Measurements from ENCODE around the gene SLC16A10.
"Not testable (repeated sequence)": the region's sequence is repeated elsewhere in the genome, so short reads cannot be mapped to it uniquely, and the experiment has no call there.

SLC16A10 gene

DNA sequence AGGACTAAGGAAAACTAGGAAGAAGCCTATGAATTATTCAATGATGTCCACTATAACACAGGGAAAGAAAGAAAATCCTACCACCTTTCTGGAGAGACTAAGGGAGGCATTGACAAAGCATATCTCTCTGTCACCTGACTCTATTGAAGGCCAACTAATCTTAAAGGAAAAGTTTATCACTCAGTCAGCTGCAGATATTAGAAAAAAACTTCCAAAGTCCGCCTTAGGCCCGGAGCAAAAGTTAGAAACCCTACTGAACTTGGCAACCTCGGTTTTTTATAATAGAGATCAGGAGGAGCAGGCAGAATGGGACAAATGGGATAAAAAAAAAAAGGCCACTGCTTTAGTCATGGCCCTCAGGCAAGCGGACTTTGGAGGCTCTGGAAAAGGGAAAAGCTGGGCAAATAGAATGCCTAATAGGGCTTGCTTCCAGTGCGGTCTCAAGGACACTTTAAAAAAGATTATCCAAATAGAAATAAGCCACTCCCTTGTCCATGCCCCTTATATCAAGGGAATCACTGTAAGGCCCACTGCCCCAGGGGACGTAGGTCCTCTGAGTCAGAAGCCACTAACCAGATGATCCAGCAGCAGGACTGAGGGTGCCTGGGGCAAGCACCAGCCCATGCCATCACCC lies 47.0 kb downstream of the SLC16A10 start:
- not testable (repeated sequence) for DNase-seq

DNA sequence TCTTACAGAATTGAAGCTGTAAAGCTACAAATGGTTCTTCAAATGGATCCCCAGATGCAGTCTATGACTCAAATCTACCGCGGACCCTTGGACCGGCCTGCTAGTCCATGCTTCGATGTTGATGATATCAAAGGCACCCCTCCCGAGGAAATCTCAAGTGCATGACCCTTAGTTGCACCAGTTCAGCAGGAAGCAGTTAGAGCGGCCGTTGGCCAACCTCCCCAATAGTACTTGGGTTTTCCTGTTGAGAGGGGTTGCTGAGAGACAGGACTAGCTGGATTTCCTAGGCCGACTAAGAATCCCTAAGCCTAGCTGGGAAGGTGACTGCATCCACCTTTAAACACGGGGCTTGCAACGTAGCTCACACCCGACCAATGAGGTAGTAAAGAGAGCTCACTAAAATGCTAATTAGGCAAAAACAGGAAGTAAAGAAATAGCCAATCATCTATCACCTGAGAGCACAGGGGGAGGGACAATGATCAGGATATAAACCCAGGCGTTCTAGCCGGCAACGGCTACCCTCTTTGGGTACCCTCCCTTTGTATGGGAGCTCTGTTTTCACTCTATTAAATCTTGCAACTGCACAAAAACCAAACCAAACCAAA lies 50.3 kb downstream of the SLC16A10 start:
- not testable (repeated sequence) for DNase-seq

DNA sequence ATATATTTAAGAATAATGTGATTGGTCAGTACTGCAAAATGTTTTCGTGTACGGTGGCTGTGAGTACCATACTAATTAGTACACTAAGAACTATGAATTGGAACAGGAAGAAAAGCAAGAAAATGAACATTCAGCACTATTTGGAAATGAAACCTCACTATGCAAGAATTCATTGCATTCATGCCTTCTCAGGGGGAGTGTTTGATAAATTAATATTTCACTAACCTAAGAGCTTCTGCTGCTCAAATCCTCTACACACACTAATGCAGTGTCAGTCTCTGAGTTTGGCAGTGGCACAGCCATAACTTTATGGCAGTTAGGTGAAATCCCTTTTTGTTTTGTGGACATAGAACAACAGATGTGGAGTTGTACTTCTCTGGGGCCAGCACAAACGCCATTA lies 60.1 kb downstream of the SLC16A10 start:
- DNase-seq: no peak

DNA sequence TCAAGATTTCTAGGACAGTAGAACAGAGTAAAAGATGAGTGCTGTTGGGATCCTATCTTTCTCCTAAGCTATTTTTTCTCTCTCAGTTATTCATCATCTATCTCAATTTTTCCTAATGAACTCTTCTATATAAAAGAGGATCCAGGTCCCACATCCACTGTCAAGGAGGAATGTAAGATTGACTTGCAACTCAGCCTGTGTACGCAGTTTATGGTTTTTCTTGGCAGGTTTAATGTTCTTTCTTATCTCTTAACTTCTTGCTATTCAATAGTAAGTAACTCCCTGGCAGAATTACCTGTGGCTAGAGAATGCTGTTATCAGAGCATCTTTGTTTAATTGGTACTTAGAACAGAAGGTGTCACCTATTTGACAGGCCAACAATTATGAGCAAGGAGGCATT lies 60.8 kb downstream of the SLC16A10 start:
- no peak for DNase-seq

DNA sequence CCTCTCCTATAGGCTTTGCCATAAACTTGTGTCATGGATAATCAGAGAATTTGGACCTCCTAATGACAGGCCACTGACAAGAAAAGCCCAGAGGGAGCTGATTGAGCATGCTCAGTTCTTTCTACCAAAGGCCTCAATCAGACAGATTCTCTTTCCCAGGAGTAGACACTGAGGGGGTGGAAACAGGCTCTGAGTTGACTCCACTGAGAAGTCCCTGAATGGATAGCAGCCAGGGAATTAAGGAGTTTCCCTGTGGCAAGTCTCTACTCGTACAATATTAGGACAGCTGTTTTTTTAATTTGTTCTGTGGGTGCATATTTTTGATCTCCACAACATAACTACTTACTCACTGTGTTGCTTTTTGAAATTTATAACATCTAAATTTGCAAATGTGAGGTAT lies 63.3 kb downstream of the SLC16A10 start:
- DNase-seq: no peak

DNA sequence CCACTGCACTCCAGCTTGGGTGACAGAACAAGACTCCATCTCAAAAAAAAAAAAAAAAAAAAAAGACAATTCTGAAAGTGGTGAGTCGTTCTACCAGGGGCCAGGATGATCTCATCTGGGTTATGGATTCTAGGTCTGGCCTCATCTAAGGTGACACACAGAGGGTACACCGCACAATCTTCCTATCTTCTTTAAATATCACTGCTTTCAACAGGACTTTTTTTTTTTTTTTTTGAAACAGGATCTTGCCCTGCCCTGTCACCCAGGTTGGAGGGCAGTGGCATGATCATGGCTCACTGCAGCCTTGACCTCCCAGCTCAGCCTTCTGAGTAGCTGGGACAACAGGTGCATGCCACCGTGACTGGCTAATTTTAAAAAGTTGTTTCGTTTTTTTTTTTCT lies 67.7 kb downstream of the SLC16A10 start:
- no peak for DNase-seq

DNA sequence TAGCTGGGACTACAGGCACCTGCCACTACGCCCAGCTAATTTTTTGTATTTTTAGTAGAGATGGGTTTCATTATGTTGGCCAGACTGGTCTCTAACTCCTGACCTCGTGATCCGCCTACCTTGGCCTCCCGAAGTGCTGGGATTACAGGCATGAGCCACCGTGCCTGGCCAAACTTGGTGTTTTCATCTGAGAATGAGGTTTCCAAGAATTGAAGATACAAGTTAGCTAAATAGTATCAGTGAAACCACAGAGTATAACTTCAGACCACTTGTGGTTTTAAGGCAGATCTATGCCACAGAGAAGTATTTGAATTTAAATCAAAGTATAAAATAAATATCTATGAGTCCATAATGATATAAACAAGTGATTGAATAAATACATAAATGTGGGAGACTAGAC lies 70.1 kb downstream of the SLC16A10 start:
- DNase-seq: no peak

DNA sequence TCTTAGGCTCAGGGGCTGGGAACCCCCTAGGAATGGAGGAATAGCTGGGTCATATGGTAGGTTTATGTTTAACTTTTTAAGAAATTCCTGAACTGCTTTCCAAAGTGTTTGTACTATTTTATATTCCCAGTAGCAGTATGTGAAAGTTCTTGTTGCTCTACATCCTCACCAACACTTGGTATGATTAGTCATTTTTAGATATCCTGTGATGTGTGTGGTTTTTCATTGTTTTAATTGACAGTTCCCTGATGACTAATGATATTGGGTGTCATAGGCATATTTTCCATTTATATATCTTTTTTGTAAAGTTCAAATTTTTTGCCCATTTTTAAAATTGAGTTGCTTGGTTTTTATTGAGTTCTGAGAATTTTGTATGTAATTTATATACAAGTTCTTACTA lies 72.3 kb downstream of the SLC16A10 start:
- no peak for DNase-seq

DNA sequence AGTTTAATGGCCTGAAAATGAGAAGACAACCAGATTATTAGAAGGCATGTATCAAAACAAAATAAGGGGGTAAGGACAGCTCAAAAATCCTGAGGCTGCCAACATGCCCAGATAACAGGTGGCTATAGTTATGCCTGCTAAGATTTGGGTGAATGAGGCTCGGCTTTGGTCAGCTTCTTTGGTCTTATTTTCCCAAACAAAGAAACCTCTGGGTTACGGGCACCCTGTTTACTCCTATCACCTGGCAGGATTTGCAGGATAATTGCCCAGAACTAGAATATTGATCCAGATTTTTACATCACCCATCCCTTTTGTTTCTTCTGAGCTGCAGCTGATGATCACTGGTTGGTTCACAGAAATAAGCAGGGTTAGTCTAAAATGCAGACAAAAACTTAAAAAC lies 74.3 kb downstream of the SLC16A10 start:
- no peak for DNase-seq

DNA sequence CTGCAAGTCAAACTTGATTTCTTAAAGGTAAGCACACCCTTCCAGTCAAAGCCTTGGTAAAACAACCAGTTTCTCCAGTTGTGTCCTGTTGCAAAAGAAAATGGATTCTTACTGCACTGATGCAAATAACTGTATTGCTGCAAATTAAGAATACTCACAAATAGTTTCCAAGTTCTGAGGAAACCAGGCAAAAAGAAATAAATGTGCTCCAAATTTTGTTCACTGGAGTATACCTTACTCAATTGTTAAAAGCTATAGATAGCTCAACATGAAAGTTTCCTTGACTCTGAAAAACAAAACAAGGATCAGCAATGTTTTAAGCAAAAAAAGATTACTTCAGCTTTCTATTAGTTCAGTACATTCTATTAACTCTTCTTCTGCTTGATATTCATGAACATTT lies 75.2 kb downstream of the SLC16A10 start:
- no peak for DNase-seq

DNA sequence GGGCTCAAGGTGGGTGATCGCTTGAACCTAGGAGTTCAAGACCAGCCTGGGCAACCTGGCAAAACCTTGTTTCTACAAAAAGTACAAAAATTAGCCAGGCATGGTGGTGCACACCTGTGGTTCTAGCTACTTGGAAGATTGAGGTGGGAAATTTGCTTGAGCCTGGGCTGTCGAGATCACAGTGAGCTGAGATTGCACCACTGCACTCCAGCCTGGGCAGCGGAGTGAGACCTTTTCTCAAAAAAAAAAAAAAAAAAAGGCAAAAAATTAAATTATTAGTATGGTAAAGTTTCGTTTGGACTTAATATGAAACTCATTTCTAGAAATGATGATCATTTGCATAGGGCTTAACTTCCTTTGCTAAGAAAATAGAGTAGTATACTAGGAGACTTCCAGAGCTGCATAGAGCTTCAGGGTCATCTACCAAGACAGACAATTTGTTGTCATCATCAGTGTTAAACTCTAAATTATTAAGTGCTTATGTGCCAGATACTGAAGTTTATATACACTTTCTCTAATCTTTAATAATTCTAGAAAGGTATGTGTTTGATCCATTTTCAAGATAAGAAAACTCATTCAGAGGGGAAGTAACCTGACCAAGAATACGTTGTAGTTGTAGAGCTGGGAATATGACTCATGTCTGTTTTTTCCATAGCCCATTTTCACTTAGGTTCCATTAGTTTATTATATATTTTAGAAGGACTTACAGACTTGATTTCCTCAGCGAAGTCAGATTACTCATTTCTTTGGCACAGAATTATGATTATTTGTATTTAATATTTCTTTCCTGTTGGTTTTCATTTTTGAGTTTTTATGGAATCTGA lies 84.5 kb downstream of the SLC16A10 start:
- no peak for DNase-seq

DNA sequence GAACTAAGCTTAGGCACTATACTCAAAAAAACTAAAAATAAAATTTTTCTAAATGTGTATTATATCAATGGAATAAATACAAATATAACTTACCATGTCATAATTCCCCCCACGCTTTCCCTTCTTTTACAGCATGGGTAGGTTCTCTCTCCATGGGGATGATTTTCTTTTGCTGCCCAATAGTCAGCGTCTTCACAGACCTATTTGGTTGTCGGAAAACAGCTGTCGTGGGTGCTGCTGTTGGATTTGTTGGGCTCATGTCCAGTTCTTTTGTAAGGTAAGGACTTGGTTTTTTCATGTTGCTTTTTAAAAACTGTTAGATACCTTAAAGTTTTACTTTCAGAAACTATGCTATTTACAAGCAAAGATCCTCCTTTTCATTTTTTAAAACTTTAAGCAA lies 85.3 kb downstream of the SLC16A10 start:
- DNase-seq: no peak

DNA sequence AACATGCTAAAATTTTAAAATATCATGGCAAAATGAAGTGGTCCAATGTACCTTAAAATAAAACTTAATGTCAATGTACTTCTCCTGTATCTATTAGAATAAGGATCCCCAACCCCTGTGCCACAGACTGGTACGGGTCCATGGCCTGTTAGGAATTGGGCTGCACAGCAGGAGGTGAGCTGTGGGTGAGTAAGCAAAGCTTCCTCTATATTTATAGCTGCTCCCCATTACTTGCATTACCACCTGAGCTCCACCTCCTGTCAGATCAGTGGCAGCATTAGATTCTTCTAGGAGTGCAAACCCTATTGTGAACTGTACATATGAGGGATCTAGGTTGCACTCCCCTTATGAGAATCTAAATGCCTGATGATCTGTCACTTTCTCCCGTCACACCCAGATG lies 86.0 kb downstream of the SLC16A10 start:
- DNase-seq: no peak

DNA sequence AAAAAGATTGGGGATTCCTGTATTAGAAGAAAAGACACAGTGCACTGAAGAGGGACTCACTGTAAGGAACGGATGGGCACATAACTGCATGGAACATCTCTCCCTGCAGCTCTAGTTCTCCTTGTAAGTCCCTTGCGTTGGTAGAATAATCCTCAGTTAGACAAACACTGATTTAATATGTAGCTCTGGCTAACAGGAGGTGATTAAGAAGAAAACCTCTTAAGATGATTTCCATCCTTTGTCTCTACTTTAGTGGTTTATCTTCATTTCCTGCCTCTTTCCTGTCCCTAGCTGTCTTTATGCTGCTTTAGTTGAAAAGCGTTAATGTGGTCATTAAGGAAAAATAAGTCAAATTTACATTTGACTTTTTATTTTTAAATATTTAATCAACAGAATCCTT lies 86.6 kb downstream of the SLC16A10 start:
- no peak for DNase-seq

DNA sequence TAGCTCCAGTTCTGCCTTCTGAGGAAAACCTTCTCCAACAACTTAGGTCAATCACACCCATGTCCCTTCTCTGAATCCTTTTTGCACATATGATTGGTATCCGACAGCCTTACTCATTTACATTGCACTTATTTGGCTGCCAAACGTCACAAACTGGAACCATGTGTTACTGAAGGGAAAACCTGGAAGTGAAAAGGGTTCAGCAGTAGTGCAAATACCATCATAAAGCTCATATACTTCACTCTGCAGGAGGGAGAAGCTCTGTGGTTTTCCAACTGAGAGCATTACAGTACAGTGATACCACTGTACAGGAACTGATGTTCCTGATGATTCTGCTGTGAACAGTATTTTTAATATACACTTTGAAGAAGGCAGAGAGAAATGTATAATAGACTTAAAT lies 87.8 kb downstream of the SLC16A10 start:
- DNase-seq: no peak

DNA sequence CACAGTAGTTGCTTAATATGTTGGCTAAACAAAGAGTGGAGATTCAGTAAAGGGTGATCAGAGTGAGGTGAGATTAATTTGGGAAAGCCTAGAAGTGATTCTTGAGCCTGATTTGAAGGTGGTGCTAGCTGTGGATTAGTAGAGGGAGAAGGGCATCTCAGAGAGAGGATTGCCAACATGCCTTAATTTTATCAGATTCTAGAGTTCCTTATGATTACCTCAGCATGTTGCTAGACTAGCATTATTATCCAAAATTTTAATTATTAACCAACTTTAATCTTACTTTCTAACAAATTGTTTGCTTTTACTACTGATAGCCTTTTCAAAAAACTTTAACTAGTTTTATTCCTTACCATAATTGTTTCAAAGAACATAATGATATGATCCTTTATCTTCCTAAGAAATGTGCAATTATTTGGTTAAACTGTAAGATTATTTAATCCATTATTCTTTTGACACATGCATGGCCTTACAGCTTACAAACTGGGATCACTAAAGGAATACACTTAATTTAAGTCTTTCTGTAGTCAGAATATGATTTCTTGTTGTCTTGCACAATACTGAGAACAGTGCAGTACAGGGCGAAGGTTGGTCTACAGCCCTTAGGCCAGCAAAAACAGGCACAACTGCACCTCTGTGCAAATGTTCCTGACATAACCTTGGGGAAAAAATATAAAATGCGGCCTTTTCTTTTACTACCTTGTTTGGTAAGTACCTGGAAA lies 88.9 kb downstream of the SLC16A10 start:
- no peak for DNase-seq

DNA sequence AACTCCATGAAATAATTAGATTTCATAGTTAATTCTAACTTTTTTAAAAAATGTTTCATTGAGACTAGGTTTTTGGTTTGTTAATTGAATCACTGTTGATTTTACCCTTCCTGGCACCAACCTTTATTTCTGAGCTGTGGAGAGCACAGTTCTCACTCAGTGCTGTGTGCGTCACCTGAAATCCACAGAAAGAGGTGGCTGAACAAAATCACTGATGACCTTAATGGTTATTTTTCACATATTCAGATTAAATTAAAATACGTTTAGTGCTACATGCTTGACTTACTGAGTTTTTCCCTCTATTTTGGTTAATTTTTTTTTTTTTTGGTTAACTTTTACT lies 89.4 kb downstream of the SLC16A10 start:
- DNase-seq: no peak

DNA sequence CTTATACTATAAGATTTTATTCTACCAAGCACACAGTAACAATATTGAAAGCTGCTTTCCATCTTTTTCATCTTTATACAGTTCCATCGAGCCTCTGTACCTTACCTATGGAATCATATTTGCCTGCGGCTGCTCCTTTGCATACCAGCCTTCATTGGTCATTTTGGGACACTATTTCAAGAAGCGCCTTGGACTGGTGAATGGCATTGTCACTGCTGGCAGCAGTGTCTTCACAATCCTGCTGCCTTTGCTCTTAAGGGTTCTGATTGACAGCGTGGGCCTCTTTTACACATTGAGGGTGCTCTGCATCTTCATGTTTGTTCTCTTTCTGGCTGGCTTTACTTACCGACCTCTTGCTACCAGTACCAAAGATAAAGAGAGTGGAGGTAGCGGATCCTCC lies 89.8 kb downstream of the SLC16A10 start:
- no peak for DNase-seq

DNA sequence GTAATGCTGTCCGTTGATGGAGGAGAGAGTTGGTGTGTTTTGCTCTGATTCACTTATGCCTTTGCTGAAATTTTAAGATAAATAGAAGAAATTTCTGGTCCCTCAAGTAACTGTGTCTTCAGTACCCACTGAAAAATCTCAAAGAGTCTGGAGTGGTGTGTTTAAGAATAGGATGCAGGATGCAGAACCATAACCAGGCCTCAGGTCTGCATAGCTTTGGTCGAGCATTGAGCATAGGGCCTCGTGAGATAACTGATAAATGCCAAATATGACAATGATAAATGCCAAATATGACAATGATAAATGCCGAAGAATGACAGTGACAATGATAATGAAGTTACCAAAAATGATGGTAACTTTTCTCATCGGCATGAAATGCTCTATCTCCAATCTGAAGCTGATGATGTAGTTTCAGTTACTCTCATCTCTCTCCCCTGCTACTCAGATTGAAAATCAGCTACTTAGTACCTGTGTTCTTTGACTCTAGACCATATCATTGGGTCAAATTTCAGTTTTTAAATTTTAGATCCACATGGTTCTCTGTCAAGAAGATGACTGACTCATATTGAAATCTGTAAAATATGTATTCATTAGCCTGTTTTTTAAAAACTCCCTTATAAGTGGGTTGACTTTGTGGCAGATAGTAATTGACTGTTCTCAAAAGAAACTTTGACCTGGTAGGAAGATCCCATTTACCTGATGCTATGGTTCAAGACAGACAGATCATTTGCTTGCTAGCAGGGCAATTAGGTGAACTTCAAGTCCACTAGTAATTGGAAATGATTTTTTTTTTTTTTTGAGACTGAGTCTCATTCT lies 96.6 kb downstream of the SLC16A10 start:
- DNase-seq: no peak

DNA sequence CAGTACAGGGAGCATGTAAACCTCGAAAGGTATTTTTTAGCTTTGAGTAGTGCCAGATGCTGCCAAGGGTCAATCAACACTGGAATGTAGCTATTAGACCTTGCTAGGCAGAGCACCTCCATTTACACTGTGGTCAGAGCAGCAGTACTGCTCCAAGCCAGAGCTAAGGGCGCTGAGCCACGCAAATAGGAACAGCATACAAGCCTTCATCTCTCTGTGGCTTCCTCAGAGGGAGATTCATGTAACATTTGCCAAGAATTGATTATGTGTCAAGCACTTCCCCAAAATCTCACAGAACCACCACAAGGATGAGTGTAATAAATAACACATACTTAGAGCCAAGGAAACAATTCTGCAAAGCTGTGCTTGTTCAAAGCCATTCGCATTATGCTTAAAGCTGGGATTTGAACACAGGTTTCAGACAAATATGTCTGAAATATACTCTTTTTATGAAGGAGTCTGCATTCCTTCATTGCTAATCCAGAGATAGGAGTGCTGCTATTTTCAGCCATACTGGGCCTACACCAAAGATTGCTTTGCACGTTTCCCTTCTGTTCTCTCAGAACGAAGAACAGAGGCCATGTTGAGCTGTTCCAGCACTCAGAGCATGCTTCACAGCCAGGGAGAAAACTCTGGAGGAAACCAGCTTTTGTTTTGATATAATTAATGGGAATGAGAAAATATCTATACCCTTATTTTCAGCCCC lies 97.7 kb downstream of the SLC16A10 start:
- no peak for DNase-seq

DNA sequence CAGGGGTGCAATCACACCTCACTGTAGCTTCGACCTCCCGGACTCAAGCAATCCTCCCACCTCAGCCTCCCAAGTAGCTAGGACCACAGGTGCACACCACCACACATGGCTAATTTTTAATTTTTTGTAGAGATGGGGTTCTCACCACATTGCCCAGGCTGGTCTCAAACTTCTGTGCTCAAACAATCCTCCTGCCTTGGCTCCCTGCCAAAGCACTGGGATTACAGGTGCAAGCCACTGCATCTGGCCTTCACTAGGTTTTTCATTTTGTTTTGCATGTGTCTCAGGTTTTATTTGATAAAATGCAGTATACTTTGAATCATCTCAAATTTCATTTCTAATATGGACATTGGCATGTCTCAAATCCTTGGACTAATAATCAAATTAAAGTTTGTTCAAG lies 98.7 kb downstream of the SLC16A10 start:
- no peak for DNase-seq

DNA sequence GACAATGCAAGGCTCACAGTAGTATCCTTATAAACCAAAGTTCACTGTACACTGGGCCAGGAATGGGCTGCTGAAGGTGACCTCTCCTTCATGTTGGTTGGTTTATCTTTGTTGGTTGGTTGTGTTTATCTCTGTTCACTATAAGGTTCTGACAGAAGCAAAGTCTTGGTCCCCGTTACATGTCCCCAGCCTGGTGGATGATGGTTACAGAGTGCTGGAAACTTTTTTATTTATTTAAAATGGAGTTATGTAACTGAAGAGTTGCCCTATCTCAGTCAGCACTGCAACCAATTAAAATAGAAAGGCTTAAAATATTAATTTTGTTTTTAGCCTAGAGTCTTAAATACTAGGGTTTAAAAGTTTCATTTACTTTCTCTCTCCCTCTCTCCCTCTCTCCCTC lies 100.6 kb downstream of the SLC16A10 start:
- no peak for DNase-seq
